GM18861 (cell line): ENCODE results near the gene EPPIN.
"Not testable (repeated sequence)": the region's sequence is repeated elsewhere in the genome, so short reads cannot be mapped to it uniquely, and the experiment has no call there.

Experiments
- ATAC-seq: cut with Tn5 transposase; IDR thresholded peaks from one replicate; pipeline ENCODE4 v1.9.1; 2021; ENCODE audit not compliant: unreplicated experiment

The EPPIN gene

GRCh38 chr20:45547206-45547770 is at the start of gene EPPIN:
EPPIN (minus strand) TSS chr20:45547401; CDS start chr20:45547357, 44 bp downstream.
- ATAC-seq, result no peak

GRCh38 chr20:45595235-45595634 is 48.0 kb upstream of the EPPIN start:
- no peak for ATAC-seq

- no peak for ATAC-seq
Observed at GRCh38 chr20:45593498-45593897, 46.3 kb upstream of the EPPIN start.

GRCh38 chr20:45592574-45593189 is 45.5 kb upstream of the EPPIN start:
- peak; percentile 66 for ATAC-seq

GRCh38 chr20:45589725-45590124 is 42.5 kb upstream of the EPPIN start:
- no peak for ATAC-seq

GRCh38 chr20:45588800-45589199 is 41.6 kb upstream of the EPPIN start:
- ATAC-seq, result no peak

- ATAC-seq, result not testable (repeated sequence)
Observed at GRCh38 chr20:45585986-45586385, 38.8 kb upstream of the EPPIN start.

GRCh38 chr20:45584294-45584693 is 37.1 kb upstream of the EPPIN start:
- not testable (repeated sequence) for ATAC-seq

- ATAC-seq, result no peak
Observed at GRCh38 chr20:45583502-45583901, 36.3 kb upstream of the EPPIN start.

- no peak for ATAC-seq
Observed at GRCh38 chr20:45581702-45582101, 34.5 kb upstream of the EPPIN start.

GRCh38 chr20:45579184-45579583 is 32.0 kb upstream of the EPPIN start, which contains the start of gene WFDC8:
WFDC8 (minus strand) TSS chr20:45579284; CDS start chr20:45579247, 37 bp downstream.
- no peak for ATAC-seq

GRCh38 chr20:45578231-45578630 is 31.0 kb upstream of the EPPIN start:
- ATAC-seq, result no peak

GRCh38 chr20:45576995-45577394 is 29.8 kb upstream of the EPPIN start:
- no peak for ATAC-seq

GRCh38 chr20:45575931-45576330 is 28.7 kb upstream of the EPPIN start:
- no peak for ATAC-seq

- not testable (repeated sequence) for ATAC-seq
Observed at GRCh38 chr20:45569650-45570049, 22.4 kb upstream of the EPPIN start.

- no peak for ATAC-seq
Observed at GRCh38 chr20:45564760-45565276, 17.6 kb upstream of the EPPIN start.

- no peak for ATAC-seq
Observed at GRCh38 chr20:45555198-45555597, 8.0 kb upstream of the EPPIN start.

- no peak for ATAC-seq
Observed at GRCh38 chr20:45552456-45552855, 5.3 kb upstream of the EPPIN start.

GRCh38 chr20:45550765-45551164 is 3.6 kb upstream of the EPPIN start:
- ATAC-seq, result no peak

- ATAC-seq, result no peak
Observed at GRCh38 chr20:45548410-45548809, 1.2 kb upstream of the EPPIN start.

GRCh38 chr20:45545754-45546453 is 1.3 kb downstream of the EPPIN start:
- ATAC-seq, result no peak

- ATAC-seq, result no peak
Observed at GRCh38 chr20:45545351-45545750, 1.9 kb downstream of the EPPIN start.
